ENCODE measurements around the gene SLC9A8. TPM values are rescaled to one million over a fixed set of nuclear protein-coding genes. Genes with fewer than 3 reads are reported as not detected.
A peak's percentile ranks its signal among the peaks of the same experiment; 100 is the strongest.

The SLC9A8 gene
- total and polyA plus RNA-seq, 2 donors (not counting 3 experiments of a cell fraction or from before 2014, with no cell fraction given), result 5.1 to 14.4 TPM

GRCh38 chr20:49790077-49790798 lies 22.4 kb upstream of the SLC9A8 start:
- no TSS peak for BruUV-seq (replicated peaks)
- DNase-seq (ENCODE audit: low read depth, low spot score) (peak; percentile 87), FAIRE-seq (peak; percentile 94)
- Histone ChIP-seq H3K4me3 (replicated peaks in 1 of 3; ENCODE audit: insufficient read depth in 1 of 3, low read depth in 1 of 3, low read length in 3 of 3) (no peak overlapping the region), H3K9ac (replicated peaks; ENCODE audit: extremely low read depth, insufficient read depth, low read length) (peak overlapping the region; percentile 56), H4K20me1 (replicated peaks; ENCODE audit: control insufficient read depth, extremely low read depth, insufficient read depth, low read length) (no peaks in the 10 kb centered on the region), H3K9me3 (replicated peaks; ENCODE audit: control insufficient read depth, insufficient read depth, low read length) (no peaks in the 10 kb centered on the region), H3K27me3 (ENCODE audit: control insufficient read depth in 2 of 2, insufficient read depth in 2 of 2, low read length in 2 of 2) (no peaks in the 10 kb centered on the region), H2AFZ (ENCODE audit: low read depth, low read length) (peak overlapping the region; percentile 46), H3K4me1 (ENCODE audit: control insufficient read depth, extremely low read depth, insufficient read depth, low read length) (peaks cover 24% of the 10 kb centered on the region), H3K27ac (ENCODE audit: insufficient read depth, low read depth, low read length) (peak overlapping the region; percentile 78), H3K4me2 (ENCODE audit: insufficient read depth, low read length) (peak overlapping the region; percentile 56), H3K9me1 (replicated peaks; ENCODE audit: control insufficient read depth, extremely low read depth, insufficient read depth, low read length) (no peaks in the 10 kb centered on the region), H3K36me3 (ENCODE audit: control insufficient read depth in 2 of 2, extremely low read depth in 1 of 2, insufficient read depth in 2 of 2, low read length in 2 of 2) (no peaks in the 10 kb centered on the region), H3K79me2 (ENCODE audit: control insufficient read depth, insufficient read depth, low read length) (no peaks in the 10 kb centered on the region)
- TF ChIP-seq GATA2 (IDR thresholded peaks at IDR 0.05; ENCODE audit: insufficient read depth, insufficient read length, low read depth, low read length) (peak; percentile 98), MAX (IDR thresholded peaks at IDR 0.05; ENCODE audit: insufficient read depth, insufficient read length) (no peak), EZH2 (IDR thresholded peaks at IDR 0.05; ENCODE audit: borderline replicate concordance, low read depth, low read length, severe bottlenecking) (no peak), POLR2AphosphoS5 (IDR thresholded peaks at IDR 0.05; ENCODE audit: insufficient read depth, low read depth, low read length) (peak; percentile 92), CTCF (IDR thresholded peaks at IDR 0.05; ENCODE audit: extremely low read depth in 1 of 2, insufficient read depth in 1 of 2, low read depth in 1 of 2, low read length in 2 of 2) (no peak), POLR2A (IDR thresholded peaks at IDR 0.05; ENCODE audit: low read depth, low read length) (peak; percentile 23), FOS (IDR thresholded peaks at IDR 0.05; ENCODE audit: borderline replicate concordance, insufficient read depth, low read length) (peak; percentile 83), MYC (IDR thresholded peaks at IDR 0.05; ENCODE audit: low read depth, low read length) (no peak), JUN (IDR thresholded peaks at IDR 0.05; ENCODE audit: borderline replicate concordance, insufficient read depth, insufficient read length, low read depth) (peak; percentile 27)
- ChIA-PET CTCF (interaction anchor here (0.9 to 1.8 kb wide), 7 partner anchors 14 to 249 kb away, joined by 3 to 7 read pairs (median 4); partner anchors contain the start of gene SLC9A8), POLR2A (interaction anchor here (0.7 kb wide), 1 partner anchor 121 kb away, joined by 3 read pairs; no protein-coding TSS in a partner anchor)
- dilution Hi-C loops (cut with MboI; ENCODE audit: extremely low pct_ligation_motif_present, low sequenced_read_pairs), result no loop called here
- intact Hi-C loops (cut with micrococcal nuclease), result loop anchor here (1.0 kb wide), 1 partner anchor 15 kb away; no protein-coding TSS in a partner anchor

Measured in endothelial cell of umbilical vein (primary cell).